ENCODE data around the gene DHRS12. TPM values are rescaled to one million over a fixed set of nuclear protein-coding genes. Genes with fewer than 3 reads are reported as not detected.
A peak's percentile ranks its signal among the peaks of the same experiment; 100 is the strongest.

DHRS12 gene
- total and polyA plus RNA-seq, 2 experiments from 2014 or later = 5.5 to 15.7 TPM

- H3K27me3 ChIP-seq = no peaks in the 10 kb centered on the region
- no peak for DNase-seq (ENCODE audit: low read depth in 1 of 2, low spot score in 1 of 2)
- TF ChIP-seq CTCF (IDR thresholded peaks at IDR 0.05; ENCODE audit: low read depth, low read length) = no peak
- H3K36me3 ChIP-seq = no peaks in the 10 kb centered on the region
- H3K4me1 ChIP-seq (ENCODE audit: low read depth) = peaks cover 4% of the 10 kb centered on the region
- H3K4me3 ChIP-seq = no peak overlapping the region
- H3K9me3 ChIP-seq (ENCODE audit: low read depth) = no peaks in the 10 kb centered on the region
- no peak overlapping the region for H3K27ac ChIP-seq
Measured at GRCh38 chr13:51817717-51818116, 13.8 kb upstream of the DHRS12 start.

- Histone ChIP-seq H3K9me3 (ENCODE audit: low read depth) (no peaks in the 10 kb centered on the region), H3K4me3 (no peak overlapping the region), H3K27me3 (no peaks in the 10 kb centered on the region), H3K27ac (no peak overlapping the region), H3K4me1 (ENCODE audit: low read depth) (peaks cover 4% of the 10 kb centered on the region), H3K36me3 (no peaks in the 10 kb centered on the region)
- DNase-seq (ENCODE audit: low read depth in 1 of 2, low spot score in 1 of 2) = no peak
- no peak for TF ChIP-seq CTCF (IDR thresholded peaks at IDR 0.05; ENCODE audit: low read depth, low read length)
Measured at GRCh38 chr13:51816604-51817249, 12.8 kb upstream of the DHRS12 start.

GRCh38 chr13:51815848-51816247, 11.9 kb upstream of the DHRS12 start:
- Histone ChIP-seq H3K4me3 (no peak overlapping the region), H3K36me3 (no peaks in the 10 kb centered on the region), H3K27ac (no peak overlapping the region), H3K27me3 (no peaks in the 10 kb centered on the region), H3K4me1 (ENCODE audit: low read depth) (peaks cover 4% of the 10 kb centered on the region), H3K9me3 (ENCODE audit: low read depth) (no peaks in the 10 kb centered on the region)
- DNase-seq (ENCODE audit: low read depth in 1 of 2, low spot score in 1 of 2) = no peak
- TF ChIP-seq CTCF (IDR thresholded peaks at IDR 0.05; ENCODE audit: low read depth, low read length) = no peak

- H3K36me3 ChIP-seq = no peaks in the 10 kb centered on the region
- H3K27me3 ChIP-seq = no peaks in the 10 kb centered on the region
- H3K9me3 ChIP-seq (ENCODE audit: low read depth) = no peaks in the 10 kb centered on the region
- peak; percentile 87 for TF ChIP-seq CTCF (IDR thresholded peaks at IDR 0.05; ENCODE audit: low read depth, low read length)
- H3K27ac ChIP-seq = no peak overlapping the region
- peak; percentile 72 to 74 for DNase-seq (ENCODE audit: low read depth in 1 of 2, low spot score in 1 of 2)
- no peak overlapping the region for H3K4me3 ChIP-seq
- peaks cover 4% of the 10 kb centered on the region for H3K4me1 ChIP-seq (ENCODE audit: low read depth)
Measured at GRCh38 chr13:51814825-51815650, 11.1 kb upstream of the DHRS12 start.

- no peak for TF ChIP-seq CTCF (IDR thresholded peaks at IDR 0.05; ENCODE audit: low read depth, low read length)
- H3K4me1 ChIP-seq (ENCODE audit: low read depth) = peaks cover 4% of the 10 kb centered on the region
Measured at GRCh38 chr13:51814071-51814470, 10.1 kb upstream of the DHRS12 start.

More at GRCh38 chr13:51814071-51814470, 10.1 kb upstream of the DHRS12 start:
- no peak overlapping the region for H3K27ac ChIP-seq
- DNase-seq (ENCODE audit: low read depth in 1 of 2, low spot score in 1 of 2) = no peak
- H3K4me3 ChIP-seq = no peak overlapping the region
- H3K27me3 ChIP-seq = no peaks in the 10 kb centered on the region
- no peaks in the 10 kb centered on the region for H3K36me3 ChIP-seq
- H3K9me3 ChIP-seq (ENCODE audit: low read depth) = no peaks in the 10 kb centered on the region
